ENCODE data around the gene RBM46. TPM values are rescaled to one million over a fixed set of nuclear protein-coding genes. Genes with fewer than 3 reads are reported as not detected.

The RBM46 gene
- total RNA-seq, 2 donors from 2014 or later: 0.49 to 1.1 TPM

DNA sequence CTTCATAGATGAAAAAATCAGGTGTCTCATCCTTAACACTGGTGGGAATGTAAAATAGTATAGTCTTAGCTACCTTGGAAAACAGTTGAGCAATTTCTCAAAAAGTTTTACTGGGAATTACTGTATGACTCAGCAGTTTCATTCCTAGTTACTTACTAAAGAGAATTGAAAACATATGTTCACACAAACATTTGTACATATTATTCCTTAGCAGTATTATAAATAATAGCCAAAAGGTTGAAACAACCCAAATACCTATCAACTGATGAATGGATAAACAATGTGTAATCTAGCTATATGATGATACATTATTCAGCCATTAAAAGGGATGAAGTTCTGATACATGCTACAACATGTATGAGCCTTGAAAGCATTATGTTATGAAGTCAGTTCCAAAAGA lies 41.7 kb downstream of the RBM46 start:
- H3K27me3 Mint-ChIP-seq (ENCODE audit: insufficient read depth): no peaks in the 10 kb centered on the region
- Histone ChIP-seq H3K27ac (ENCODE audit: low read depth, low read length) (no peak overlapping the region), H3K4me1 (ENCODE audit: control insufficient read depth, insufficient read depth, low read length) (no peaks in the 10 kb centered on the region), H3K9me3 (ENCODE audit: control insufficient read depth, low read length) (peaks cover 10% of the 10 kb centered on the region), H3K27me3 (ENCODE audit: control insufficient read depth, insufficient read depth, low read length, poor library complexity, severe bottlenecking) (no peaks in the 10 kb centered on the region), H3K9ac (ENCODE audit: extremely low read depth, low read length, poor library complexity, severe bottlenecking) (no peak overlapping the region), H3K36me3 (ENCODE audit: control insufficient read depth, insufficient read depth, low read length) (no peaks in the 10 kb centered on the region), H3K4me3 (ENCODE audit: low read length) (no peak overlapping the region)
- H3K4me1 Mint-ChIP-seq: peaks cover 5% of the 10 kb centered on the region
- H3K27ac Mint-ChIP-seq: no peak overlapping the region
- H3K9me3 Mint-ChIP-seq: no peaks in the 10 kb centered on the region
- no peaks in the 10 kb centered on the region for H3K36me3 Mint-ChIP-seq (ENCODE audit: low read depth)
- TF ChIP-seq, protein P1, sequence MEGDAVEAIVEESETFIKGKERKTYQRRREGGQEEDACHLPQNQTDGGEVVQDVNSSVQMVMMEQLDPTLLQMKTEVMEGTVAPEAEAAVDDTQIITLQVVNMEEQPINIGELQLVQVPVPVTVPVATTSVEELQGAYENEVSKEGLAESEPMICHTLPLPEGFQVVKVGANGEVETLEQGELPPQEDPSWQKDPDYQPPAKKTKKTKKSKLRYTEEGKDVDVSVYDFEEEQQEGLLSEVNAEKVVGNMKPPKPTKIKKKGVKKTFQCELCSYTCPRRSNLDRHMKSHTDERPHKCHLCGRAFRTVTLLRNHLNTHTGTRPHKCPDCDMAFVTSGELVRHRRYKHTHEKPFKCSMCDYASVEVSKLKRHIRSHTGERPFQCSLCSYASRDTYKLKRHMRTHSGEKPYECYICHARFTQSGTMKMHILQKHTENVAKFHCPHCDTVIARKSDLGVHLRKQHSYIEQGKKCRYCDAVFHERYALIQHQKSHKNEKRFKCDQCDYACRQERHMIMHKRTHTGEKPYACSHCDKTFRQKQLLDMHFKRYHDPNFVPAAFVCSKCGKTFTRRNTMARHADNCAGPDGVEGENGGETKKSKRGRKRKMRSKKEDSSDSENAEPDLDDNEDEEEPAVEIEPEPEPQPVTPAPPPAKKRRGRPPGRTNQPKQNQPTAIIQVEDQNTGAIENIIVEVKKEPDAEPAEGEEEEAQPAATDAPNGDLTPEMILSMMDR (conservative IDR thresholded peaks at IDR 0.05): no peak
- DNase-seq: no peak
- no peak overlapping the region for H3K4me3 Mint-ChIP-seq

DNA sequence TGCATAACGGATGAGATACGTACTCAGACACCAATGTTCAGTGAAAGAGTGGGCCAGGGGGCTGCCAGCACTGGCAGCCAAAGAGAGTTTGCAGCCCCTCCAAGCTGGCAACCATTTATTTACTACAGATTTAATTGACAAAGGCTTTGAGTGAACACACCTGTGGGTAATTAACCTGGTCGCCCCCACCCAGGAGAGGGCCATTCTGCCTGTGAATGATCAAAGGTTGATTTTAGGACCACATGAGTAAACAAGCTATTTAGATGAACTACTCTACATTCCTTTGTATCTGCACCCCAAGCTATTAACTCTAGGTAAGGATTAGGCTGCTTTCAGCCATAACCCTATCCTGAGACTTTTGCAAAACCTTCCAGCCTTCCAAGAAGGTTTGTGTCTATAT lies 55.0 kb downstream of the RBM46 start:
- H3K9ac ChIP-seq (ENCODE audit: extremely low read depth, low read length, poor library complexity, severe bottlenecking): no peak overlapping the region
- Mint-ChIP-seq H3K4me3 (no peak overlapping the region), H3K4me1 (peaks cover 17% of the 10 kb centered on the region), H3K27me3 (ENCODE audit: insufficient read depth) (no peaks in the 10 kb centered on the region), H3K27ac (no peak overlapping the region), H3K36me3 (ENCODE audit: low read depth) (no peaks in the 10 kb centered on the region), H3K9me3 (no peaks in the 10 kb centered on the region)
- H3K27me3 ChIP-seq (ENCODE audit: control insufficient read depth, insufficient read depth, low read length, poor library complexity, severe bottlenecking): no peaks in the 10 kb centered on the region
- H3K4me1 ChIP-seq (ENCODE audit: control insufficient read depth, insufficient read depth, low read length): no peaks in the 10 kb centered on the region
- no peak for DNase-seq
- no peak overlapping the region for H3K4me3 ChIP-seq (ENCODE audit: low read length)
- peaks cover 29% of the 10 kb centered on the region for H3K9me3 ChIP-seq (ENCODE audit: control insufficient read depth, low read length)
- 74% methylated on average over 3 of the region's 3 CpGs; no CpG with 5 or more reads in 1 of the 2 experiments for whole genome bisulfite sequencing, 2 experiments (ENCODE audit: insufficient coverage in 1 of 2, insufficient read length in 1 of 2)
- TF ChIP-seq, protein P1 (conservative IDR thresholded peaks at IDR 0.05): no peak
- H3K36me3 ChIP-seq (ENCODE audit: control insufficient read depth, insufficient read depth, low read length): no peaks in the 10 kb centered on the region
- no peak overlapping the region for H3K27ac ChIP-seq (ENCODE audit: low read depth, low read length)

DNA sequence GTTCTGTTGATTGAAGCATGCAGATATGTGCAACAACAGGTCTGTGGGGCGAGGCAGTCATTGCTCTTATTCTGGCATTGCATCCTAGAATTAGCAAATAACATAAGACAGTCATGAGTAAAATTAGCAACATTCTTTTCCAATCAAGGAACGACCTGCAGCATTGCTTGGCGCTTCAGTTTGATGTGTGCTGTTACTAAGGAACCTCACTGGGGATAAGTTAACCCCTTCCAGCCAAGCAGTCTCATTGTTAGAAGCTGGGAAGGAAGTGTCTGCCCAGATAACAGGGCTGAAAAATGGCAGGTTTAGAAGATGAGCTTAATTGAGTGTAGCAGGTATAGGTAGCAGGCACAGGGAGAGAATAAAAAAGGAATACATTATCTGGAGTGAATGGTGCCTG lies 55.4 kb downstream of the RBM46 start:
- no peak for DNase-seq
- TF ChIP-seq, protein P1 (conservative IDR thresholded peaks at IDR 0.05): no peak
- Histone ChIP-seq H3K27me3 (ENCODE audit: control insufficient read depth, insufficient read depth, low read length, poor library complexity, severe bottlenecking) (no peaks in the 10 kb centered on the region), H3K4me1 (ENCODE audit: control insufficient read depth, insufficient read depth, low read length) (no peaks in the 10 kb centered on the region), H3K9ac (ENCODE audit: extremely low read depth, low read length, poor library complexity, severe bottlenecking) (no peak overlapping the region), H3K36me3 (ENCODE audit: control insufficient read depth, insufficient read depth, low read length) (no peaks in the 10 kb centered on the region), H3K27ac (ENCODE audit: low read depth, low read length) (no peak overlapping the region), H3K4me3 (ENCODE audit: low read length) (no peak overlapping the region), H3K9me3 (ENCODE audit: control insufficient read depth, low read length) (peaks cover 29% of the 10 kb centered on the region)
- Mint-ChIP-seq H3K36me3 (ENCODE audit: low read depth) (no peaks in the 10 kb centered on the region), H3K4me1 (peaks cover 17% of the 10 kb centered on the region), H3K4me3 (no peak overlapping the region), H3K27ac (no peak overlapping the region), H3K27me3 (ENCODE audit: insufficient read depth) (no peaks in the 10 kb centered on the region), H3K9me3 (no peaks in the 10 kb centered on the region)
- 61% methylated on average over 3 of the region's 3 CpGs; no CpG with 5 or more reads in 1 of the 2 experiments for WGBS, 2 experiments (ENCODE audit: insufficient coverage in 1 of 2, insufficient read length in 1 of 2)

All from endodermal cell (in vitro differentiated cells).